Right forelimb (tissue), 1 donor: ENCODE data around the gene CNTLN.
"Not testable (repeated sequence)": the region's sequence is repeated elsewhere in the genome, so short reads cannot be mapped to it uniquely, and the experiment has no call there.

Source experiments
- DNase-seq: peaks from one replicate; pipeline ENCODE4 v3.0.0-alpha.2; 2018

Gene CNTLN

DNA sequence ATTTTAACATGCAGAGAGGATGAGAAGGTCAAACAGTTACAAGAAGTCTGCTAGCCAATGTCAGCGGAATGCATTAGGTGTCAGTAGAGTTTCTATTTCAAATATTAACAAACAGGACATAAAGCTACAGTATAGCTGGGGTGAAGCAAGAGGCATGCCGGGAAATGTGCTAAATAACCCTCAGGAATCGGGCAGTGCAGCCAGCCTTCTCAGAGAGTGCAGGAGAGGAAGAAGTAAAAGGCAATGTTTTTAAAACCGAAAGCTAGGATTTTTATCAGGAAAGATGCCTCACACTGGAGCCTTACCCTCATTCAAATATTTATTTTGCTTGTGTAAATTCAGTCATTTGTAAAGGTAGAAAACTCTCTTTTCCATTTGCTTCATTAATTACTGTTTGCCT lies 384.9 kb downstream of the CNTLN start:
- no peak for DNase-seq

DNA sequence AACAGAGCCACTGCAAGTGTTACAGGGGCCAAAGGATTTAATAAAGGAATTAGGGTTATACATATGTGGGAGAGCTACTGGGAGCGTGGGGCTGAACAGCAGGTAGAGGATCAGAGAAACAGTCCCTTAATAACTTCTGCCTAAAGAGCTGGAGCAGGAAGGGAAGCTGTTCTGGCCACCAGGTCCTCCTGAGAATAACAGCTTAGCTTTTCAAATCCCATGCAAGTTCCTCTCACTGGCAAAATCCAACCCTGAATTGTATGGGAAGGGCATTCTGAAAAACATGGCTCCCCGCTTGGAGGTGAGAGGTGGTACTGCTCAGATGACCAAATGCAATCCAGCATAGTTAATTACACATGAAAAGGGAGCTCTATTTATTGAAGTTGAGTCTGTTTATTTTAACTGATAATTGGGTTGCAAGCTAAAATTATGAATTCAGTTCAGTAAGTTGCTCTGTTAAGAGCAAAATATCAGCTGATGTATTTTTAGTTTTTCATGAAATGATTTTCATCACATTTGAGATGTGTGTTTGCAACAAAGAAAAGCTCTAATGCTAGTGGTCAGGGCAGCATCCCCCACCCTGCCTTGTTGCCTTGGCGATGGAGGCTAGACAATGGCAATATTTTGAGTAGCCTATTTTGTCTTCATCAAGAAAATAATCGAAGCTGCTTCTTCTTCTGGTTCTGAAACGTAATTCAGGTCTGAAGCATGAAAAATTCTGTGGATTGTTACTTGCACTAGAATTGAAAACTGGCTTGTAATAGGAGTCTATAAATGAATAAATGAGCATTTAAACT lies 385.6 kb downstream of the CNTLN start:
- no peak for DNase-seq

DNA sequence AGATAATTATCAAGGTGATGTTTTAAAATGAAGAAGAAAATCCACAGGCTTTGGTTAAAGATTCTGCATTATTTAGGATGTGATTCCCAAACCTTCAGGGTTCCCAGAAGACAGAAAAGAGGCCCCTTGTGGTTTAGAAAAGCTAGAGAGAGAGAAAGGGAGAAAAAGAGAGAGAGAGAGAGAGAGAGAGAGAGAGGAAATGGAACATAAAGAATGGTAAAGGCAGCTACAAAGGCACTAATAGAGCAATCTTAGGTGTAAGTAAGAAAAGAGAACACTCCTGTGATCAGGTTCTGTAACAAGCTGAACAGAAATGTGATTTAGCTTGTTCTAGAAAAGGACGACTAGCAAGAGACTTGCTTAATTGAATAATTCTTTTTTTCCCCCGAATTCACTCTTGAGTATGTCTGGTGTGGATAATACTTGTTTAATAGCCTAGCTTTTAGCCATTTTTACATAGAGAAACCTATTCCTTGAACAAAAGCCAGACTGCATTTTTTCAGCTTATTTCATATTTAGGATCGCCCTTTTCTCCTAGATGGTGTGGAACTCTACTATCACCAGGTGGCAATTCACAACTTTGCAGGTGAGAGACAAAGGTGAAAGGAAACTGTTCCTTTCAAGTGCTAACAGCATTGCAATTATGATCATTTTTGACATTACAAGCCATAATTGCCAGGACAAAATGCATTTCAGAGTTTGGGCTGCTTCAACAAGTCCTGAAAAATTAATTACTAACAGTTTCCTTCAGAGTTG lies 386.4 kb downstream of the CNTLN start:
- no peak for DNase-seq

DNA sequence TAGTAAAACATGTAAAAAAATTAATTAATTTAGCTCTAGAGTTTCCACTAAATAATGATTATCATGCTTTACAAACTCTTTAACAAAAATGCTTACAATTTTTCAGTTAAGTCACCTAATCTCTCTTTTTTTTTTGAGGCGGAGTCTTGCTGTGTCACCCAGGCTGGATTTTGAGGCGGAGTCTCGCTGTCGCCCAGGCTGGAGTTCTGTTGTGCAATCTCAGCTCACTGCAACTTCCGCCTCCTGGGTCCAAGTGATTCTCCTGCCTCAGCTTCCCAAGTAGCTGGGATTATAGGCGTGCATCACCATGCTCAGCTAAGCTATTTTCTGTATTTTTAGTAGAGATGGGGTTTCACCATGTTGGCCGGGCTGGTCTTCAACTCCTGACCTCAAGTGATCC lies 391.9 kb downstream of the CNTLN start:
- DNase-seq, result not testable (repeated sequence)

DNA sequence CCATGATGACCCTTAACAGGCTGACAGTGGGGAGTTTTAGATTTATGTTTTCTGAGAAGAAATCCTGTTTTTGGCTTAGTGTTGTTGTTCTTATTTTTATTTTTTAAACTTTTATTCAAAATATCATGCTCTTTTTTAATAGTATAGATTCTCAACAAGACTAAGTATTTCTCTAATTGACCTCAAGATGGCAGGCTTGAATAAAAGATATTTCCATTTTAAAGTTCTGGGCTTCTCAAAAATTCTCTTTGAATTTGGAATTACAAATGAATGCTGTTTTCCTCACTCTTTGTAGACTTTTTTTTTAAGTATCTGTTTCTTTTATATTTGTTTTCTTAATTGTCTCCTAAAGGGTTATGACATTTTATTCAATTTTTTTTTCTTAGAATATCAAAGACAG lies 394.0 kb downstream of the CNTLN start:
- no peak for DNase-seq

DNA sequence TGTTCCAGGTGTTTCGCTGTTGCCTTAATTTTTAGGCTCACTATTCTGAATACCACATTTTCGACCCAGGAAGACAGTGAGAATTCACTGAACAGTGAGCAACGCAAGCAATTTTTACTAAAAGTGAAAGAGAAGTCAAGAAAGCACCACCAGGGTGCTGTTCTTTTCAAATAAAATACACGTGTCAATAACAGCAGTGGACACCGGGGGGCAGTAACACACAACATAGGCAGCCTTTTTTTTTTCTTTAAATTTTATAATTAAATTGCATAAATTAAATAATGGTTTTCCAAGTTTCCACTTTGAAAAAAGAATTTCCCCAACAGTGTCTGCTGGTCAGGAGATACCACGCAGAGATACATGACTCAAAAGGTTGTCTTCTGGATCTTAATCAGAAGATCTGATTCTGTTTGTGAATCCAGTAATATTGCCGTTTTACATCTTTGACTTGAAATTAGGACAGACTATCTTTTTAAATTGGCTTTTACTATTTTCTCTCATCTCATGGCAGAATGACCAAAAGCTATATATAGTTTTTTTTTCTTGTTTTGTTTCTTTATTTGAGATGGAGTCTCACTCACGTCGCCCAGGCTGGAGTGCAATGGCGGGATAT lies 396.9 kb downstream of the CNTLN start:
- DNase-seq, result peak; percentile 66

DNA sequence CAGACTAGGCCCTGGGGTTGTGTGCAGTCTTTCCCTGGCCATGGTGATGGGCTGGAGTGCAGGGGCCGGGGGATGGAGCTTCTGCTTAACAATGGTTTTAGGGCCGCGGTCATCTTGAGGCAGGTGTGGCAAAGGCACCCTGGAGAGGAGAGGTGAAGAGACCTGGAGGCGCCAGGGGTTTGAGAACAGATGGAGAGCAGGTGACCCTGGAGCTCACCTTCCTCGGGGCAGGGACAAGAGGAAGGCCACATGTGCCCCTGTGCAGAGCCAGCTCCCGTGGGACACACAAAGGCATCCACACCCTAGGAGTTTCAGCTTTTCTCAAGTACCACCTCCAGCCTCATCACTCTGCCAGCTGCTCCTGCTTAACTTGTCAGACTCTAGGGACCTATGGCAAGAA lies 397.6 kb downstream of the CNTLN start:
- no peak for DNase-seq

DNA sequence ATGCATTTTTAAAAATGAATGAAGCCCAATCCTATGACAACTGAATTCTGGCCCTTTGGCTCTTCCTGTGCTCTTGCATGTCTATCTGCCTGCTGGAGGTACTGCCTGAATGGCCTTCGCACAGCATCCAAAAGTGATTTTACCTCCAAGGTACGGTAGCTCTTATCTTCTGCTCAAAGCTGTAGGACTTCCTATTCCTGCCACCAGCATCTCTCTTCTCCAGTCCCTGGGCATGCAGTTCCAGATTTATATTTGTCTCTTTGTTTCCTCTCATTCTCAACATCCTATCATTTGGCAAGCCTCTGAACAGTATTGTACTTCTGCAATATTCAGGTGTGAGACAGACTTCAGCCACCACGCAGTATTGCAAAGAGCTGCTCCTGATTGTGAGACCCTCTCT lies 400.3 kb downstream of the CNTLN start:
- no peak for DNase-seq

DNA sequence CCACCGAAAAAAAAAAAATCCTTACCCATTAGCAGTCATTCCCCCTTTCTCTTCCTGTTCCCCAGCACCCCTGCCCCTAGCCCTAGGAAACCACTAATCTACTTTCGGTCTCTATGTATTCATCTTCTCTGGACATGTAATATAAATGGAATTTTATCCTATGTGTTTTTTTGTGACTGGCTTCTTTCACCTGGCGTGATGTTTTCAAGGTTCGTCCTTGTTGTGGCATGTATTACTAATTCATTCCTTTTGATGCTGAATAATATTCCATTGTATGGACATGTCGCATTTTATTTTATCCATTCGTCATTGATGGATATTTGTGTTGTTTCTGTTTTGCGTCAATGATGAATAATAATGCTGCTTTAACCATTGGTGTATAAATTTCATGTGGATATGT lies 401.2 kb downstream of the CNTLN start:
- DNase-seq, result no peak

DNA sequence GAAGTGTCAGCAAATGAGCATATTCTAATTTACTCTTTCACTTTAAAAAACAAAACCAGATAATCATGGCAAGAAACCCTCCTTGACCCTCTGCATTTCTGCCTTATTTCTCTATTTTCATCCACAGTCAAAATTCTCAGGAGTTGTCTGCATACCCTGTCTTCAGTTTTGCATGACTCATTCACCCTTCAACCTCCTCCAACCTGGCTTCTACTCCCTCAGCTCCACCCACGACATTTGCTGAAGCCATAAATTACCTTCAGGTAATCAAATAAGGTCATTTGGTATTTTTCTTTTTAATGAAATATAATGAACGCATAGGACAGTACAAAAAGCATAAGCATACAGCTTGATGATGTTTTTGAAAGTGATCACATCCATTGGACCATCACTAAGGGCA lies 416.2 kb downstream of the CNTLN start:
- DNase-seq, result no peak
